DND-41 (cell line): ENCODE data around the gene PLCL1.

Source experiments
- ATAC-seq: fragments of 200-7000 bp; cut with Tn5 transposase; 3 replicates; pipeline ENCODE4 v1.9.1; 2021; ENCODE audit warnings: low read depth; ENCODE audit not compliant: insufficient read depth
- DNase-seq: peaks from one replicate; pipeline ENCODE4 v3.0.0-alpha.2; 2020
- H2AFZ ChIP-seq: 2 replicates; pipeline ENCODE4 v1.6.0; 2012; ENCODE audit warnings: low read depth, low read length
- H3K27ac ChIP-seq: 2 replicates; pipeline ENCODE4 v1.5.1; 2012; ENCODE audit warnings: low read length, inconsistent platforms
- H3K27me3 ChIP-seq: fragments of 200-600 bp; sonication (generic); 2 replicates; pipeline ENCODE4 v1.6.0; 2012; ENCODE audit warnings: low read length, mild to moderate bottlenecking, inconsistent platforms; ENCODE audit not compliant: insufficient read depth, poor library complexity
- H3K36me3 ChIP-seq: 2 replicates; pipeline ENCODE4 v1.5.1; 2012; ENCODE audit warnings: low read length, inconsistent platforms; ENCODE audit not compliant: insufficient read depth
- H3K4me1 ChIP-seq: 2 replicates; pipeline ENCODE4 v1.5.1; 2012; ENCODE audit warnings: mild to moderate bottlenecking, low read length; ENCODE audit not compliant: insufficient read depth
- H3K4me2 ChIP-seq: 2 replicates; pipeline ENCODE4 v1.6.0; 2012; ENCODE audit warnings: mild to moderate bottlenecking, moderate library complexity, low read length, inconsistent platforms; ENCODE audit not compliant: insufficient read depth
- H3K4me3 ChIP-seq, 2 experiments: fragments of 200-600 bp in 1 of 2; shearing (Covaris generic) in 1 of 2; 2 replicates each; pipeline ENCODE4 v1.5.1; 2012 to 2016; ENCODE audit warnings: inconsistent platforms in 2 of 2, low read length in 2 of 2, mild to moderate bottlenecking in 2 of 2, low read depth in 1 of 2, moderate library complexity in 1 of 2
- H3K79me2 ChIP-seq: 2 replicates; pipeline ENCODE4 v1.6.0; 2012; ENCODE audit warnings: low read length, inconsistent platforms; ENCODE audit not compliant: insufficient read depth
- H3K9ac ChIP-seq: 2 replicates; pipeline ENCODE4 v1.6.0; 2012; ENCODE audit warnings: low read depth, mild to moderate bottlenecking, inconsistent platforms, low read length, moderate library complexity
- H3K9me3 ChIP-seq: 2 replicates; pipeline ENCODE4 v1.5.1; 2012; ENCODE audit warnings: low read length, moderate library complexity, mild to moderate bottlenecking, inconsistent platforms; ENCODE audit not compliant: insufficient read depth, severe bottlenecking
- H4K20me1 ChIP-seq: 2 replicates; pipeline ENCODE4 v1.6.0; 2012; ENCODE audit warnings: low read length; ENCODE audit not compliant: insufficient read depth
- EZH2 ChIP-seq: IDR thresholded peaks from 3 replicates; pipeline ENCODE4 v1.6.1; 2012; ENCODE audit warnings: borderline replicate concordance, low read depth, mild to moderate bottlenecking, moderate library complexity, low read length, inconsistent platforms; ENCODE audit not compliant: severe bottlenecking
- TF ChIP-seq, protein P1 (sequence below): IDR thresholded peaks from 2 replicates; pipeline ENCODE4 v1.5.1; 2012; ENCODE audit warnings: borderline replicate concordance, low read length, moderate library complexity, mild to moderate bottlenecking; ENCODE audit not compliant: poor library complexity, severe bottlenecking; ENCODE audit errors: extremely low read depth

Gene PLCL1

DNA sequence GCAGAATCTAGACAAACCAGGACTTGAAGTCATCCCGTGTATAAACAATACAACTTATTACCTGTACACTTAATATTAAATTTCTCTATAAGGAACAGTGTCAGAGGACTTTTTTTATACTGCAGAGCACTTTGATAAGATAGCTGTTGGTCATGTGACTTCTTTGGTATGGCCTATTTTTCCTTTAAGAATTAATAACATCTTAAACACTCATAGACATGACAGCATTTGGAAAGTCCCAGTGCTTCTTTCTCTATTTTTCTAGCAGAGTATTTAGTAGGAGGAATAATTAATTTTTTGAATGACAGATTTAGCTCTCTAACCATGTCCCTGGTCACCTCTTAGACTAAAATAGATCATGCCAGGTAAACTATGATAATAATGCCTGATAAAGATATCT, 59.4 kb downstream of the PLCL1 start:
- H3K9me3 ChIP-seq: no peaks in the 10 kb centered on the region
- H3K27me3 ChIP-seq: no peaks in the 10 kb centered on the region
- no peak overlapping the region for H3K4me2 ChIP-seq
- no peak overlapping the region for H3K9ac ChIP-seq
- H3K36me3 ChIP-seq: no peaks in the 10 kb centered on the region
- H3K4me3 ChIP-seq: no peak overlapping the region
- TF ChIP-seq EZH2: no peak
- TF ChIP-seq, protein P1, sequence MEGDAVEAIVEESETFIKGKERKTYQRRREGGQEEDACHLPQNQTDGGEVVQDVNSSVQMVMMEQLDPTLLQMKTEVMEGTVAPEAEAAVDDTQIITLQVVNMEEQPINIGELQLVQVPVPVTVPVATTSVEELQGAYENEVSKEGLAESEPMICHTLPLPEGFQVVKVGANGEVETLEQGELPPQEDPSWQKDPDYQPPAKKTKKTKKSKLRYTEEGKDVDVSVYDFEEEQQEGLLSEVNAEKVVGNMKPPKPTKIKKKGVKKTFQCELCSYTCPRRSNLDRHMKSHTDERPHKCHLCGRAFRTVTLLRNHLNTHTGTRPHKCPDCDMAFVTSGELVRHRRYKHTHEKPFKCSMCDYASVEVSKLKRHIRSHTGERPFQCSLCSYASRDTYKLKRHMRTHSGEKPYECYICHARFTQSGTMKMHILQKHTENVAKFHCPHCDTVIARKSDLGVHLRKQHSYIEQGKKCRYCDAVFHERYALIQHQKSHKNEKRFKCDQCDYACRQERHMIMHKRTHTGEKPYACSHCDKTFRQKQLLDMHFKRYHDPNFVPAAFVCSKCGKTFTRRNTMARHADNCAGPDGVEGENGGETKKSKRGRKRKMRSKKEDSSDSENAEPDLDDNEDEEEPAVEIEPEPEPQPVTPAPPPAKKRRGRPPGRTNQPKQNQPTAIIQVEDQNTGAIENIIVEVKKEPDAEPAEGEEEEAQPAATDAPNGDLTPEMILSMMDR: no peak
- no peaks in the 10 kb centered on the region for H4K20me1 ChIP-seq
- no peak overlapping the region for H2AFZ ChIP-seq
- DNase-seq: no peak
- H3K79me2 ChIP-seq: no peaks in the 10 kb centered on the region
- H3K27ac ChIP-seq: no peak overlapping the region
- H3K4me1 ChIP-seq: peaks cover 14% of the 10 kb centered on the region
- ATAC-seq: no peak

DNA sequence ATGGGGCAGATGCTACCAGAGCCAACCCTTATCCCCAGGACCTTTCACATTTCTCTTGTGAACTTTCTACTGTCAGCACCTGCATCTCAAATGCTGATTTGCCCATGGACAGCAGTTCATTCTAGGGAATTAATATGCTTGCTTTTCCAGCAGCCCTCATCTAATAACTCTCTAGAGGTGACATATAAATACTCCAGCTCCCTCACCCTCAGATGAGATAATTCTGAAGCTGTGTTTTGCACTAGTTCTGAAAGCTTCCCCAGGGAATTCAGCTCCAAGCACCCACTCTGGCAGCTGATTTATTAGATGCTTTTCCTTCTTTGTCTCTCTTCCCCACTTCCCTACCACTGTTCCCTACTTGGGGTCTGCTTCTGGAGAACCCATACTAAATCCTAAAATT, 62.1 kb downstream of the PLCL1 start:
- H3K9ac ChIP-seq: no peak overlapping the region
- H3K4me2 ChIP-seq: no peak overlapping the region
- H3K36me3 ChIP-seq: no peaks in the 10 kb centered on the region
- TF ChIP-seq EZH2: no peak
- TF ChIP-seq, protein P1: no peak
- DNase-seq (no peak), ATAC-seq (no peak)
- no peaks in the 10 kb centered on the region for H3K9me3 ChIP-seq
- no peaks in the 10 kb centered on the region for H3K27me3 ChIP-seq
- no peak overlapping the region for H3K27ac ChIP-seq
- peaks cover 36% of the 10 kb centered on the region for H3K4me1 ChIP-seq
- H3K4me3 ChIP-seq: no peak overlapping the region
- H2AFZ ChIP-seq: no peak overlapping the region
- H3K79me2 ChIP-seq: no peaks in the 10 kb centered on the region
- peaks cover 8% of the 10 kb centered on the region; the same call in 1 of the 2 replicates for H4K20me1 ChIP-seq

DNA sequence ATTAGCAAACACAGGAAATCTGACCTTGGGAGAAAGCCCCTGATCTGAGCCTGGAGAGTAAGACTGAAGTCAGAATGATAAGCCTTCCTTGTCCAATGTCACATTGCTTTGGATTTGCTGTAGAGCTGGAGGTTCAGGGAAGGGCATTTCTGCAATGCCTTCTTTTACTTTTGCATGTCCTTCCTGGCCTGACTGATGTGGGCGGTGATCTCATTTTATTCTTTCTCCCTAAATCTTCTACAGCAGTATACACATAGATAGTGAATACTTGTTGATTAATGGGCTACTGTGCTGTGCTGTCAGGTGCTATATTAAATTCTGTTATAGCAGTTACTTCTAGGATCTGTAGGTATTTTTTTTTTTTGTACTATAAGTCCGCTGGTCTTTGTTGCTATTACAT, 62.6 kb downstream of the PLCL1 start:
- Histone ChIP-seq H3K4me1 (peaks cover 36% of the 10 kb centered on the region), H3K9ac (no peak overlapping the region), H3K27me3 (no peaks in the 10 kb centered on the region), H2AFZ (no peak overlapping the region), H3K9me3 (no peaks in the 10 kb centered on the region), H3K79me2 (no peaks in the 10 kb centered on the region), H3K36me3 (no peaks in the 10 kb centered on the region), H3K4me3 (no peak overlapping the region), H3K27ac (no peak overlapping the region), H4K20me1 (peaks cover 11% of the 10 kb centered on the region; the same call in 1 of the 2 replicates), H3K4me2 (no peak overlapping the region)
- ATAC-seq (no peak), DNase-seq (no peak)
- no peak for TF ChIP-seq EZH2
- TF ChIP-seq, protein P1: no peak

DNA sequence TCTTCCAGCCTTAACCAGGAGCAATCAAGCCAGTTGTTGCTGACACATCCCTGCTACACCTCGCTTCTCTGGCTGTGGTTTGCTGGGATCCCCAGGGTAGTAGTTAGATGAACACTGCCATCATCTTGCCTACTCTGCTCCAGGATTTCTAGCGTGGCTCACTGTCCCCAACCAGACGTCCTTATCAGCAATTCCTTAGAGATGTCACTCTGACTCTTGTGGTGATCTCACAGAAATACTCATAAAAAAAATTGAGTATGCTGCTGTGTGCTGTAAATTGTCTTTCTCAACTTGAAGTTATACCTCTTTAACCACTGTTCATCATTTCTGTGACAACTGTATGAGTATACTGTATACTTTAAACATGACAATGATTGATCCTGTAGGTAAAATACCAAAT, 63.2 kb downstream of the PLCL1 start:
- Histone ChIP-seq H3K4me3 (no peak overlapping the region), H3K9me3 (no peaks in the 10 kb centered on the region), H3K9ac (no peak overlapping the region), H4K20me1 (peaks cover 11% of the 10 kb centered on the region; the same call in 1 of the 2 replicates), H3K36me3 (no peaks in the 10 kb centered on the region), H3K4me2 (no peak overlapping the region), H3K27me3 (no peaks in the 10 kb centered on the region), H2AFZ (no peak overlapping the region), H3K27ac (no peak overlapping the region), H3K79me2 (no peaks in the 10 kb centered on the region), H3K4me1 (peaks cover 36% of the 10 kb centered on the region)
- no peak for TF ChIP-seq EZH2
- TF ChIP-seq, protein P1: no peak
- no peak for DNase-seq
- no peak for ATAC-seq
